ENCODE data around the gene KLF18.
"Not testable (repeated sequence)": the region's sequence is repeated elsewhere in the genome, so short reads cannot be mapped to it uniquely, and the experiment has no call there.

The KLF18 gene

GRCh38 chr1:44146536-44147361 lies 5.3 kb upstream of the KLF18 start:
- ChIA-PET POLR2A (no interaction called here), CTCF (interaction anchor here (0.7 kb wide), 1 partner anchor 32 kb away, joined by 4 read pairs; no protein-coding TSS in a partner anchor)
- TF ChIP-seq LEF1 (IDR thresholded peaks at IDR 0.05; ENCODE audit: borderline replicate concordance) (no peak), ZNF384 (IDR thresholded peaks at IDR 0.05) (no peak), NFRKB (IDR thresholded peaks at IDR 0.05) (no peak), ARNT (IDR thresholded peaks at IDR 0.05) (no peak), FOXA1 (IDR thresholded peaks at IDR 0.05) (no peak), ELF4 (IDR thresholded peaks at IDR 0.05) (no peak), SUZ12 (IDR thresholded peaks at IDR 0.05) (no peak), FOXK2 (IDR thresholded peaks at IDR 0.05) (no peak), TARDBP (IDR thresholded peaks at IDR 0.05) (no peak), BHLHE40 (IDR thresholded peaks at IDR 0.05; ENCODE audit: borderline replicate concordance) (no peak), L3MBTL2 (conservative IDR thresholded peaks at IDR 0.05) (no peak)
- TF ChIP-seq, protein P1, sequence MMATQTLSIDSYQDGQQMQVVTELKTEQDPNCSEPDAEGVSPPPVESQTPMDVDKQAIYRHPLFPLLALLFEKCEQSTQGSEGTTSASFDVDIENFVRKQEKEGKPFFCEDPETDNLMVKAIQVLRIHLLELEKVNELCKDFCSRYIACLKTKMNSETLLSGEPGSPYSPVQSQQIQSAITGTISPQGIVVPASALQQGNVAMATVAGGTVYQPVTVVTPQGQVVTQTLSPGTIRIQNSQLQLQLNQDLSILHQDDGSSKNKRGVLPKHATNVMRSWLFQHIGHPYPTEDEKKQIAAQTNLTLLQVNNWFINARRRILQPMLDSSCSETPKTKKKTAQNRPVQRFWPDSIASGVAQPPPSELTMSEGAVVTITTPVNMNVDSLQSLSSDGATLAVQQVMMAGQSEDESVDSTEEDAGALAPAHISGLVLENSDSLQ (IDR thresholded peaks at IDR 0.05), result no peak
- no peak for DNase-seq (ENCODE audit: extremely low spot score)

DNA sequence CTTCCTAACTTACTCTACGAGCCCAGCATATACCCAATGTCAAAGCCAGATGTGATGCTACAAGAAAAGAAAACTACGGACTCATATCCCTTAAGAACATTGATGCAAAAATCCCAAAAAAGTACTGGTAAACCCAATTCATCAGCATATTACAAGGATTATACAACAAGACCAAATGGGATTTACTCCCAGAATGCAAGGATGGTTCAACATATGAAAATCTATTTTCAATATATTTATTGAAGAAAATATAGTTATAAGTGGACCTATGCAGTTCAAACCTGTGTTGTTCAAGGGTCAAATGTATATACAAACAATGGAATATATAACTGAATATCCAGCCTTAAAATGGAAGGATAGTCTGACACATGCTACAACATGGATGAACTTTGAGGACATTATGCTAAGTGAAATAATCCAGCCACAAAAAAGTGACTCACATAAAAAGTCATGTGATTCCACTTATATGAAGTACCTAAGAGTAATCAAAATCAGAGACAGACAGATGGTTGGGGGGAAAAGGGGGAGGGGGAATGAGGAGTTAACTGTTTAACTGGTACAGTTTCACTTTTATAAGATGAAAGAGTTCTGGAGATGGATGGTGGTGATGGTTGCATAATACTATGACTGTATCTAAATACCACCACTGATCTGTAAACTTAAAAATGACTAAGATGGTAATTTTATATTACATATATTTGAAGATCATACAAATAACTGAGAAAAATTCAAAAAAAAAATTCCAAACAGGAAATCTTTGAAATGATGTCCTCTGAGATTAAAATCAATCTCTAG lies 3.7 kb upstream of the KLF18 start:
- ChIA-PET CTCF (no interaction called here), POLR2A (no interaction called here)
- DNase-seq (ENCODE audit: extremely low spot score), result no peak
- TF ChIP-seq NFRKB (IDR thresholded peaks at IDR 0.05) (no peak), TARDBP (IDR thresholded peaks at IDR 0.05) (no peak), L3MBTL2 (conservative IDR thresholded peaks at IDR 0.05) (no peak), HDGF (IDR thresholded peaks at IDR 0.05; ENCODE audit: borderline replicate concordance) (no peak)
- TF ChIP-seq, protein P1 (IDR thresholded peaks at IDR 0.05), result no peak

GRCh38 chr1:44139565-44139964 lies 1.9 kb downstream of the KLF18 start:
- POLR2A ChIA-PET; CTCF ChIA-PET; DNase-seq (ENCODE audit: extremely low spot score): not testable (repeated sequence)

DNA sequence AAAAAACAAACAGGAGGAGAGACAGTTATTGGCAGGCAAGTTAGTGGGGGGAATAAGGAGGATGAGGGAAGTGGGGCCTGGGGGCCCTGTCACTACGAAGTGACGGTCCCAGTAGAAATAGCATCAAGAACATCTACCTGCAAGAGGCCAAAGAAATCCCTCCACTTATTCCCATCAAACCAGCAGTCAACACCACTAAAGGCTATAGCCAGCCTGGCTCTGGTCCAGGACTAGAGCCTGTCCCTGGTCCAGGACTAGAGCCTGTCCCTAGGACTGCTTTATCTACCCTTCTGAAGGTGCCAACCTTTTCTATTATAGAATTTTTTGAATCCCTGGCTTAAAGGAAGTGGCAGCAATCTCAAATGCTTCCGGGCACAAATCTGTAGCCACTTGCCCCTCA lies 3.2 kb downstream of the KLF18 start:
- no peak for DNase-seq (ENCODE audit: extremely low spot score)

DNA sequence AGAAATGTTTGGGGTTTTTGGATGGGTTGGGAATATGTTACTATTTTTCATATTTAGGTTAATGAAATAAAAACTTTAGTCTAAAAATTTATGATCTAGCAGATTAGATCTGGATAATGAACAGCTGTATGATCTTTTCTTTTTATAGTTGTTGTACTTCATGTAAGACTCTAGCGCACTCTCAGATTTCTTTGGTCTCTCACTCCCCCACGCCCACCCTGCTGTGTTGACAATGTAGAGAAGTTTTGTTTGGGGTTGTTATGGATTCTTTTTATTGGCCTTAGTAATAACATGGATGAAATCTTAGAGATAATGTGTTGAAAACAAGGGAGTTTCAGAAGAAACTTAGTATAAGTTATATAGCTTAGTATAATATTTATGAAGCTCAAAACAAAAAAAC lies 5.5 kb downstream of the KLF18 start:
- ChIA-PET POLR2A (interaction anchor here (0.6 to 0.9 kb wide), 2 partner anchors 8 to 586 kb away, joined by 3 read pairs; no protein-coding TSS in a partner anchor), CTCF (interaction anchor here (0.6 kb wide), 1 partner anchor 463 kb away, joined by 4 read pairs; no protein-coding TSS in a partner anchor)
- no peak for DNase-seq (ENCODE audit: extremely low spot score)
- no peak for TF ChIP-seq FOXK2 (IDR thresholded peaks at IDR 0.05)
- no peak for TF ChIP-seq ZNF384 (IDR thresholded peaks at IDR 0.05)
- TF ChIP-seq NFRKB (IDR thresholded peaks at IDR 0.05), result no peak

More for the DNA sequence above, 3.2 kb downstream of the KLF18 start:
- POLR2A ChIA-PET, result no interaction called here
- TF ChIP-seq BHLHE40 (IDR thresholded peaks at IDR 0.05; ENCODE audit: borderline replicate concordance) (no peak), TARDBP (IDR thresholded peaks at IDR 0.05) (no peak), L3MBTL2 (conservative IDR thresholded peaks at IDR 0.05) (no peak), LEF1 (IDR thresholded peaks at IDR 0.05; ENCODE audit: borderline replicate concordance) (no peak), FOXK2 (IDR thresholded peaks at IDR 0.05) (no peak), ARNT (IDR thresholded peaks at IDR 0.05) (no peak), SP1 (IDR thresholded peaks at IDR 0.05) (no peak)
- TF ChIP-seq, protein P1 (IDR thresholded peaks at IDR 0.05), result no peak
- CTCF ChIA-PET, result no interaction called here

GRCh38 chr1:44134071-44134920 lies 7.1 kb downstream of the KLF18 start:
- TF ChIP-seq ELF4 (IDR thresholded peaks at IDR 0.05), result no peak
- no peak for TF ChIP-seq NFRKB (IDR thresholded peaks at IDR 0.05)
- no peak for TF ChIP-seq HDGF (IDR thresholded peaks at IDR 0.05; ENCODE audit: borderline replicate concordance)
- no peak for TF ChIP-seq CTBP1 (IDR thresholded peaks at IDR 0.05; ENCODE audit: borderline replicate concordance)
- TF ChIP-seq TARDBP (IDR thresholded peaks at IDR 0.05), result no peak
- no peak for TF ChIP-seq BHLHE40 (IDR thresholded peaks at IDR 0.05; ENCODE audit: borderline replicate concordance)
- no peak for TF ChIP-seq ARNT (IDR thresholded peaks at IDR 0.05)
- no peak for TF ChIP-seq SUZ12 (IDR thresholded peaks at IDR 0.05)
- TF ChIP-seq, protein P1 (IDR thresholded peaks at IDR 0.05), result no peak
- TF ChIP-seq FOXM1 (IDR thresholded peaks at IDR 0.05; ENCODE audit: borderline replicate concordance), result no peak
- TF ChIP-seq FOXA1 (IDR thresholded peaks at IDR 0.05), result no peak
- TF ChIP-seq ZNF384 (IDR thresholded peaks at IDR 0.05), result no peak
- no peak for DNase-seq (ENCODE audit: extremely low spot score)
- ChIA-PET CTCF (no interaction called here), POLR2A (no interaction called here)
